B cell (primary cell): Measurements from ENCODE around the gene ZNF714.

ENCODE experiments used
- CTCF ChIP-seq: fragments of 200-600 bp; IDR thresholded peaks from one replicate; pipeline ENCODE4 v1.8.0; 2022; ENCODE audit warnings: antibody characterized with exemption, mild to moderate bottlenecking
- EZH2 ChIP-seq: IDR thresholded peaks from 2 replicates; pipeline ENCODE4 v1.6.1; 2012; ENCODE audit warnings: borderline replicate concordance, low read depth, mild to moderate bottlenecking, moderate library complexity, low read length; ENCODE audit not compliant: insufficient read depth, poor library complexity, severe bottlenecking

DNA sequence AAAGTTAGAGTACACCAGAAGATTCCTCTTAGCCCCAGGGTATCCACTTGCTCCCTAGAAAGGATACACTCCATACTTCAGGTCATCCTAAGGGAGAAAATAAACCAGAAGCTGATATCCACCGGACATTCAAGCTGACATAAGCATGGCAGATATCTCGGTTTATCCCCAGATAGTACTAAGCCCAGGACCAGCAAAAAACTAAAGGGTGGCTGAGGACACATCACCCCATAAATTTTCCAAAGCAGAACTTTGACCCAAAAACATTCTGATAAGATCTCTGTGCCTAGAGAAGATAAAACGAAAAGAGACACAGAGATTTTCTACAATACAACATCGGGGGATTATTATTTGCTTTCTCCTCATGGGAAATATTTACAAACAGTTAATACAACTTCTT is 45.9 kb downstream of the ZNF714 start:
- no peak for TF ChIP-seq CTCF
- no peak for TF ChIP-seq EZH2
